ENCODE data around the gene USP21. TPM values are rescaled to one million over a fixed set of nuclear protein-coding genes. Genes with fewer than 3 reads are reported as not detected.

USP21 gene
- total RNA-seq, 1 donor from 2014 or later: 23.5 TPM

DNA sequence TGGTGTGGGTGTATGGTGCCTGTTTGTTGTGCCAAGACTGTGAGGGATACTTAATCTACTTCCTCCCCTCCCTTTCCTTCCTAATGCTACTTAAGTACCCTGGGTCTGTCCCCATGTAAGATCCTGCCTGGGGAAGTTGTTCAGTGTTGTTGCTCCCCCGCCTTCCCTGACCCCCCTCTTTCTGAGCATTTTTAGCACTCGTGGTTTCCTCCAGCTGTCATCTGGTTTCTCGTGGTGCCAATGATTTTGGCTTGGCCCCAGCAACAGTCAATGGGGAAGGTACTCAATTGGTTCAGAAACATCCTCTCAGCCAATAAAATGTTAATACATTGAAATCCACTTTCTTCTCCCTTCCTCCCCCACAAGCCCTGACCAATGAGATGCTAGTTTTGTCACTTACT lies 26.0 kb downstream of the USP21 start:
- intact Hi-C loops (cut with DNase I): no loop called here
- DNase-seq (ENCODE audit: low spot score) (peak; percentile 75), ATAC-seq (peak; percentile 89)

DNA sequence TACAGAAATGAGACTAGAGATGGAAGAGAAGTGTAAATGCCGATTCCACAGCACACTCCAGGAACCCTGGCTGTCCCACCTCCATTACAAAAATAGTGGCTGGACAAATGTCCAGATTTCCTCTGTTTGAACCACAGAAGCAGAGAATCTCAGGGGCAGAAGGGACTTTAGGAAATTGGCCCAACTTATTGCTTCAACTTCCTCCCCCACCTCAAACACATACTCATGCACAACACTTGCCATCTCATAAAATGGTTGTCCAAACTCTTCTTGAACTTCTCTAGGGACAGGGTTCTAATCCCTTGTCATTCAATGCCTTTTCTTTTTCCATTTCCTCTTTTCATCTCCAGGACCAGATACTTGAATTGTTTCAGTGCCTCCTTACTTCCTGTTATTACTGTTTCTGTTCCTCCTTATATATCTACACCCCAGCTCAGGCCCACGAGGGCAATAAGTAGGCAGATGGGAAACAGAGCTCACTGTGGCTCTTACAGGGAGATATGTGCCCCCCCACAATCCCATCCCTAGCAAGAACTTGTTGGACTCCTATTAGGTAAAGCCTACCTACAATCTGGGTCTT lies 26.5 kb downstream of the USP21 start:
- intact Hi-C loops (cut with DNase I): no loop called here
- ATAC-seq (peak; percentile 66), DNase-seq (ENCODE audit: low spot score) (no peak)

DNA sequence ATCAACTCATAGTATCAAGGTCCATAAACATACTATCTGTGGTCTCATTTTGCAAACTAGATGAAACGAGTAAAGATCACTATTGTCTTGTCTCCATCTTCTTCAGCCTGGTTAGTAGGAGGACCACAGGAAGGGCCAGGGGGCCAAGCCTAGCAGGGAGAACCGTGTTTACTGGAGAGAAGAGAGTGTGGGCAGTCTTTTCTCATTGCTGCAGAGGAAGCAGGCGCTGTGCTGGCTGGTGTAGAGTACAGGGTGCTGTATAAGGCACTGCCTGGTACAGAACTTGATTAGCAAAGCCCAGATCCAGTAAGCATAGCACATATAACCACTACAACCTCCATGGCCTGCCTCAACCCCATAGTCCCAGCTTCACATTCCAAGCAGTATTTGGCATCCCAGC lies 28.0 kb downstream of the USP21 start:
- intact Hi-C loops (cut with DNase I): no loop called here
- ATAC-seq (no peak), DNase-seq (ENCODE audit: low spot score) (no peak)

DNA sequence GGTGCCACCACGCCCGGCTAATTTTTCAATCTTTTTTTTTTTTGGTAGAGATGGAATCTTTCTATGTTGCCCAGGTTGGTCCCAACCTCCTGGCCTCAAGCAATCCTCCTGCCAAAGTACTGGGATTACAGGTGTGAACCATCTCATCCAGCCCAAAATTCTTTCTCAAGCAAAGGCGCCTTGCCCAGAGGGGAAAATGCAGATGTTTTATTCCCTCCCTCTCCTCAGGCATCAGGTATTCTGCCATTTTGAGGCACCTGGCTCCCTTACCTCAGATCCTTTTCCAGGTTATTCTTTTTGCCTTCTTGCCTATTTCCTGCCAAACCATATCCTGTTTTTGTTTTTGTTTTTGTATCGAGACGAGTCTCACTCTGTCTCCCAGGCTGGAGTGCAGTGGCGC lies 29.1 kb downstream of the USP21 start:
- ATAC-seq (no peak), DNase-seq (ENCODE audit: low spot score) (no peak)
- intact Hi-C loops (cut with DNase I): no loop called here

DNA sequence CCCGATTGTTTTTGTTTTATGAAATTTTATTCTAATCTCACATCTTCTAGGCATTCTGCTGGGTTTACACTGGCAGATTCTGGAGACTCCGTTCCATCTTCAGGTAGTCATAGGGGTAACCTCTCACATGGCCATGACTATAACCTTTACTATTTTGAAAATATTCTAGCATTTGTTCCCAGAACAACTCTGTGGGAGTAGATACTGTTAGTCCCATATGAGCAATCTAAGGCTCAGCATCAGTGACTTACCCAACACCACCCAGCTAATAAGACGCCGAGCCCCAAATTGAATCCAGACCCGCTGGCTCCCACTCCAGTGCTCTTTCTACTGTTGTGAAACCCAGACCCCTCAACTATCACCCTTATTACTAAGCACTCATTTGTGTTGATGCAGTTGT lies 29.7 kb downstream of the USP21 start:
- no peak for DNase-seq (ENCODE audit: low spot score)
- intact Hi-C loops (cut with DNase I): no loop called here
- no peak for ATAC-seq

DNA sequence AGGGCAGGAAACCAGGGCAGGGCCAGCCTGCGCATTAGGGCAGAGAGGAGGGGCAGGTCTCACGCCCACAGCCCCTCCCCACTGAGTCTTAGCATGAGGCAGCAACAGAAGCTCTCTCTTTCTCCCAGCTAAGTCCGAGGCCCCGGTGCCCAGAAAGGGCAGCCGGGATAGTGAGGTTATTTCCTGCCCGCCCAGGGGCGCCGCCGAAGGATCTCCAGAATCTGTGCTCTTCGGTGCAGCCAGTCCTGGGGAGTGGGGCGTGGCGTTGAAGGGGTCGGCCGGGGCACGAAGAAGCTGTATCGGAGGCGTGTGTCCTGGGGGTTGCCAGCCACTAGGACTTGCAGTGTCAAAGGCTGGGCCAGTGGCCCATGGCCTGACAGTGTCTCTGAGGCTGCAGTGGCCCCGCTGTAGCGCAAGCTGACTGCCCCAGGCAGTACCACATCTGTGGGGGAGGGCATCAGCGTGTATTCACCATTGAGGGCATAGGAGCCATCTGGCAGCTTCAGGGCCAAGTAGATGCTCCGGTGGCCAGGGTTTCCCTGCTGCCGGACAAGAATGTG lies 31.7 kb downstream of the USP21 start:
- no peak for ATAC-seq
- DNase-seq (ENCODE audit: low spot score): no peak
- intact Hi-C loops (cut with DNase I): loop anchor here (10.0 kb wide), 1 partner anchor 194 kb away; no protein-coding TSS in a partner anchor

DNA sequence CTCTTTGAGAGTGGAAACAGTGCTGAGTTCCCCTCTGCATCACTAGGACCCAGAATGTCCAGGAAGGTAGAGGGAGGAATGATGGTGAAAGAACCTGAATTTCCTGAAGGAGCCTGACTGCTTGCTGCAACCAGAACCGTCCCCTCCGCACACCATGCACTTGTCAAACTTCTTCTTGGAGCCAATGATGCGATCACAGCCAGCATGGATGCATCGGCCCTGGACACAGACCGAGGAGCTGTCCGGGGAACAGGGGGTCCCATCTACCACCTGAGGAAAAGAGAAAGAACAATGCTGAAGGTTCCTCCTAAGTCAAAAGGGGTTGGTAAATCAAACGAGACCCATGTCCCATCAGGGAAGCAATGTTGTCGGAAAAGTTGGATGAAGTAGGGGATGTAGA lies 32.7 kb downstream of the USP21 start:
- intact Hi-C loops (cut with DNase I): loop anchor here (10.0 kb wide), 1 partner anchor 193 kb away; no protein-coding TSS in a partner anchor
- DNase-seq (ENCODE audit: low spot score) (no peak), ATAC-seq (no peak)

DNA sequence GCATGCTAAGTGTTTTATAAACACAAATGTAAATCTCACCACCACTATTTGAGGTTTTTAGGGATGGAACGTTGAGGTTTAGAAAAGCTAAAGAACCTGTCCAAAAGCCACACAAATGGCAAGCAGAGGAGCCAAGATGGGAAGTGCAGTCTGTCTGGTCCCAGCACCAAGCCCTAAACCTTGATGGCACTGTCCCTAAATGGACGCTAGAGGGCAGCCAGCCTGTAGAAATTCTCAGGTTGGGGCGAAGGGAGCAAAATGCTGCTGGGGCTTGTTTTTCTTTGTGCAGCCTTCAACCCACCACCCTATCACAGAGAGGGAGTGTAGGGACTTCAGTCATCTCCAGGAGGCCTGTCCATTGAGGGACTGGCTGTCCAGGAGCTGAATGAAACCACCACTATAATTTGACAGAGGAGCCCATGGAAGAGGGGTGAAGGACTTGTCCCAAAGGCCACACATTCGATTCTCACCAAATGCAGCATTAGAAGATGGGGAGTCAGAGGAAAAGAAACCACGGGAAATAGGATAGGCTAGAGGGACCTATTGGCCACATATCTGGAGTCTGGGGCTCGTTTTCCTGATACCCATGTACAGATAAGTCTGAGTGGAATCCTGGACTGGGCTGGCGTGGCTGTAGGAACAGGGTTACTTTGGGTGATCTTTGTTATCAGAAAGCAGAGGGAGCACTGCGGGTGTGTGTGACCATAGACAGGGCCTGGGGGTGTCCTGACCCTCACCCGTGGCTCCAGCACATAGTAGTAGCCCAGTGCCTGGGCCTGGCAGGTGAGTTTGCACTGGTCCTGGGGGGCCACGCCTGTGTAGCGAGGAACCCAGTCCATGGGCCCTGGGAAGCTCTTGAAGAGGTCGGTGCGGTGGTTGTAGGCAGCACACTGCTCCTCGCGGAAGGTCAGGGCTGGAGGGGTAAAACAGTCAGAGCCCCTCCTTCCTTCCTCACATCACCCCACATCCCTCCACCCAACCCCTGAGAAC lies 33.5 kb downstream of the USP21 start:
- ATAC-seq (peak; percentile 70), DNase-seq (ENCODE audit: low spot score) (peak; percentile 82)
- intact Hi-C loops (cut with DNase I): loop anchor here (10.0 kb wide), 1 partner anchor 192 kb away; no protein-coding TSS in a partner anchor

DNA sequence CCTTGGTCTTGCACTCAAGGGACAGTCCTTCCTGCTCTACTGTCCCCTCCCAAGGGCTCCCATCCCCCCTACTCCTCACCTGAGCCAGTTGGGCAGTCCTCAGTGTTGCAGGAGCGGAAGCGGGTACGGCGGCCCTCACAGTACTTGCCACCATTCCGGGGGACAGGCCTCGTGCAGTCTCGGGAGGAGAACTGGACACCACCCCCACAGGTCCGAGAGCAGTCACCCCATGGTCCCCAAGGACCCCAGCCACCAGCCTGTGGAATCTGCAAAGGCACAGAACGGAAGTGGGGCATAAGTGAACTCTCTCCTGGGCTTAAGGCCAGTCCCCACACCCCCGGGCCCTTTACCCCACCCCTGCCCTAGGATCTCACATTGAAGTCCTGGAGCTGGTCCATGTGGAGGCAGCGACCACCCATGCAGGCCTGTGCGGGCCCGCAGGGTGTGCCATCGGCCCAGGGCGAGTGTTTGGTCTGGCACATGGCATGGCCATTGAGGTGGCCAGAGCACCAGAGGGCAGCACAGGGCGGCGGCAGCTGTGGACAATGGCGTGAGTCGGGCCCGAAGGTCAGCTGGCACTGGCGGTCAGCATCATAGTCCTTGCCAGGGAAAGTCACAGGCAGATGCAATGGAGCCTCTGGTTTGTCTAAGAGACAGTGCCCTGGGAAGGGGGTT lies 34.4 kb downstream of the USP21 start:
- peak; percentile 73 for DNase-seq (ENCODE audit: low spot score)
- intact Hi-C loops (cut with DNase I): loop anchor here (10.0 kb wide), 1 partner anchor 191 kb away; no protein-coding TSS in a partner anchor
- ATAC-seq: peak; percentile 5

DNA sequence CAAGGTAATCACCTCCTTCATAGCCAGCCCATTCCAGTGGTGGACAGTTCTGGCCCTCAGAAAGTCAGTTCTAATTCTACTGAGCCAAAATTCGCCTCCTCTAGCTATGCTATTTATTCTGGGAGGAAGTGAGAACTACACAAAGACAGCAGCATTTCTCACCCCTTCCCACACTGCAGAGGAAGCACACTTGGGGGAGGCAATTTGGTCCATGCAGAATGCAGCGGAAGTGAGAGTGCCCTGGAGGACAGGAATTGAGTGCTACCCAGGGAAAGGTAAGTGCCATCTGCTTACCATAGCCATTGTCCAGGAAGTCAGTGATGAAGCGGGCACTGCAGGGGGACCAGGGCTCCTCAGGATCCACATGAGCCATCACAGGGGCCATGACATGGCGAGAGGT lies 35.9 kb downstream of the USP21 start:
- DNase-seq (ENCODE audit: low spot score): no peak
- intact Hi-C loops (cut with DNase I): loop anchor here (10.0 kb wide), 1 partner anchor 190 kb away; no protein-coding TSS in a partner anchor
- ATAC-seq: no peak

DNA sequence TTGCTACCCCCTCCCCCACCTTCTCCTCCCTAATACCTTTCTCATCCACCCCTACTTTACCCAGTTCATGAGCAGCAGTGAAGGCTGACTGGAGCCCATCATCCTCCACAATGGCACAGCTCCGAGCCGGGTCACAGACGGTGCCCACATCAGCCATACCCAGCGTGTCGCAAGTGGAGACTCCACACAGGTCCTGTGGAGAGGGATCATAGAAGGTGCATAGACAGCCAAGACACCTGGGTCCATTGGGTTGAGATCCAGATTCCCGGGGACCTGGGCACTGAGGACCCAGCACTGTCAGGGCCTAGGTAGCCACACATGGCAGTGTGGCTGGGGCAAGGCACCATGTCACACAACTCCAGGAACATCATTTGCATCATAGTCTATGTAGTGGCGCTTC lies 36.8 kb downstream of the USP21 start:
- DNase-seq (ENCODE audit: low spot score) (no peak), ATAC-seq (no peak)
- intact Hi-C loops (cut with DNase I): loop anchor here (10.0 kb wide), 1 partner anchor 189 kb away; no protein-coding TSS in a partner anchor

DNA sequence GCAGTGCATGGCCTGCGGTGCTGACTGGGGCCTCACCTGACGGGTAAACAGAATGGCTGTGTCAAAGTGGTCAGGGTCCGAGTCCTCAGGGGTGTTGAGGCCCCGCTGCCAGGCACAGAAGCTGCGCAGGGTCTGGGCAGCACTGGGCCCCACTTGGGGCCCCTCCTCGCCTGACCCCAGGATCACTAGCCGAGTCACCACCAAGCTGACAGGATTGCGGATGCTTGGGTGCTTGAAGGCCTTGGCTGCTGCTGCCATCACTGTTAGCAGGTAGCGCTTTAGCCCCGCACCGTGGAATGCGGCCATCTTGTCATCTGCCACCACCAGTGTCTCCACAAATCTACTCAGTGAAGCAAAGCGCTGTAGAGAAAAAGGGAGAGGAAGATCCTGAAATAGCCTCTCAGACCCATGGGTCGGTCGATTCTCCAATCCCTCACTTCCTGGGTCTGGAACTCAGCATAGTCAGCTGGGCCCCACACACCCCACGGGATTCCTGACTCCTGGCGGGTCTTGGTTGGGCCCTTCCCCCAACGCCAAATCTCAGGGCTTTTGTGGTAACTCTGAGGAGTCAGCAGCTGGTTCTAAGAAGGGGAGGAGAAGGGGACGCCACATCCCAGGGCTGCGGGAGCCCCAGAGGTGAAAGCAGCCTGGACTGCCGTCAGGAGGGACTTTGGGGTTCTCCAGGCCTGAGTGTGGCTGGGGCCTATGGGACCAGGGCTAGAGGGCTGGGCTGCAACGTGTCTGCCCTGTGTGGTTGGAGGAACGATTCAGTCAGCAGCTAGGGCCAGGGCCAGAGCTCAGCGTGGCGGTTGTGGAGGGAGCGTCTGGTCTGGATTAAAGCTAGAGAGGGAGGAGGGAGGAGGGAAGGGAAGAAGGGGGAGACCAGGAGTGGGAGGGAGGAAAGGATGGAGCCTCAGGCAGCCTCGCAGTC lies 37.5 kb downstream of the USP21 start:
- peak; percentile 23 for ATAC-seq
- DNase-seq (ENCODE audit: low spot score): peak; percentile 80
- intact Hi-C loops (cut with DNase I): loop anchor here (10.0 kb wide), 1 partner anchor 188 kb away; no protein-coding TSS in a partner anchor

DNA sequence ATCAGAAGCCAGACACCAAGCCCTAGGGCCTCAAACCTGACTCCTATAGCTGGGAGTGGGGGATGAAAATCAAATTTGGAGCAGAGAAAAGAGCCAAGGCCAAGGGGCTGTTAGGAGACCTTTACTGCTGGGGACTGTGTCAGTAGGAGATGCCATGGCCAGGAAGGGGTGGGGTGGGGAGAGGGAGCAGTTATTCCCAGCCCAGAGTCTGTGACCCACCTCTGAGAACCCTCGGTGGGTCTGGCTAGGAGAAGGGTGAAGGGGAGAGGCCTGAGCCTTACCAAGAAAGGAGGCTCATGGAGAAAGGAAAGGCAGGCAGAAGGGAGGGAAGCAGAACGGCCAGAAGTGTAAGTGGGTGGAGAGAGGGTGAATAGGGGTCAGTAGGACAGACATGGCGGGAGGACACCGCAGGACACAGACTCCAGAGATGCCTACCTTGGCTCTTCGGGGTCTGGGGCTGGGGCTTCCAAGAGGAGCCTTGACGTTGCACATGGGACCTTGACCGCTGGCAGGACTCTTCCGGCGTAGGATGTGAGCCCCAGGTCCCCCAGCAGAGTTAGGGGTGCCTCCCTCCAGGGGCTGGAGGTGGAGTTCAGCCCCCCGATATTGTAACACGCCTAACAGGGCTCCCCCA lies 38.4 kb downstream of the USP21 start:
- ATAC-seq (no peak), DNase-seq (ENCODE audit: low spot score) (no peak)
- intact Hi-C loops (cut with DNase I): loop anchor here (10.0 kb wide), 1 partner anchor 187 kb away; no protein-coding TSS in a partner anchor

DNA sequence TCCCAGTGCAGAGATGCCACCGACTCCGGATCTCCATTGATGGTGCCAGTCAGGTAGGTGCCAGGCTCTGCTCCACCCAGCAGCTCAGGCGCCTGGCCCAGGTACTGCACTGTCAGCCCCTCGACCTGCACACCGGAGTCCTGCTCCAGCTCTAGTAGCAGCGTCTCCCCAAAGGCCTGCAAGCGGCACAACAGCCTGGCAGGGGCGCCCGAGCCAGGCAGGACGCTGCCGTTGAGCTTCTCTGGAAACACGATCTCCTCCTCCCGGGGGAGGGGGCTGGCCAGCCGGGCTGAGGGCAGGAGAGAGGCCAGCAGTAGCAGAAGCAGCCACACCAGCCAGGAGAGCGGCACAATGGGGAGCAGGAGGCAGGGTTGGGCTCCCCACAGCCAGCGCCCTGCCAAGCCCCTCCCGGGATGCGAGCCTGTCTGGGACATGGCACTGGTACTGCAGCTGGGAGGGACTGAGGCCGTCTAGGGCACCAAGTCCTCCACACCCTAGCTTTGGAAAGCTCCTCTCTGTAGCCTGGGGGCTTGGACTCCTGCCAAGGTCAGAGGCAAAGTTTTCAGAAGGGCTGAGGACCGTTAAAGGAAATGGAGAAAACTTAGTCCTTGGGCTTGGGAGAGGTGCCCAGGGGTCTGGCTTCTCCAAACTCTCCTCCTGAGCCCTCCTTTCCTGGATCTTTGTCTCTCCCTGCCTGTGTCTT lies 39.0 kb downstream of the USP21 start:
- intact Hi-C loops (cut with DNase I): loop anchor here (10.0 kb wide), 1 partner anchor 186 kb away; no protein-coding TSS in a partner anchor
- ATAC-seq: no peak
- DNase-seq (ENCODE audit: low spot score): peak; percentile 68

DNA sequence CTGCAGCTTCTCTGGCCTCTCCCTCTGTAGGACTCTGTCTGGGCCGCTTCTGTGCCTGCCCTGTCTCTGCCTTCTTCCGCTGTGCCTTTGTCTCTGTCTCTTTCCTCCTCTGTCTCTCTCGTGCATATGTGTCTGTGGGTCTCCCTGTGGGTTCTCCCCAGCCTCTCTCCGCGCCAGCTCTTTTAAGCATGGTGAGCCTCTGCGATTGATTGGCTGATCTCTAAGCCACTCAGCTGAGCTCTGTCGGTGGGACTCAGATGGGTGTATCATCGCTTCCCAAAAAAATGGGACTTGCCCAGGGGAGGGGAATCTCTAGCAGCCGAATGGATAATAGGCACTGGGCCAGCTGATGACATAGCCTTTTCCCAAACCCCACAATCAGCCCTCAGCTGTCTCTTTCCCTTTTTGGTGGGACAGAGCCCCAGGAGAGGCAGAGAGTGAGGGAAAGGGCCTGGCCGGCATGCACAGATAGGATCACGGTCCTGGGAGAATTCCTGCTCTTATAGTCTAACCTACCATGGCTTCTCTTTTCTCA lies 39.7 kb downstream of the USP21 start, which contains the start of gene ADAMTS4:
TSS of gene ADAMTS4 (minus strand) at position 158 of the 535 bp plus-strand sequence. CDS start 427 bp downstream, outside the sequence.
- peak; percentile 6 for ATAC-seq
- peak; percentile 72 for DNase-seq (ENCODE audit: low spot score)

DNA sequence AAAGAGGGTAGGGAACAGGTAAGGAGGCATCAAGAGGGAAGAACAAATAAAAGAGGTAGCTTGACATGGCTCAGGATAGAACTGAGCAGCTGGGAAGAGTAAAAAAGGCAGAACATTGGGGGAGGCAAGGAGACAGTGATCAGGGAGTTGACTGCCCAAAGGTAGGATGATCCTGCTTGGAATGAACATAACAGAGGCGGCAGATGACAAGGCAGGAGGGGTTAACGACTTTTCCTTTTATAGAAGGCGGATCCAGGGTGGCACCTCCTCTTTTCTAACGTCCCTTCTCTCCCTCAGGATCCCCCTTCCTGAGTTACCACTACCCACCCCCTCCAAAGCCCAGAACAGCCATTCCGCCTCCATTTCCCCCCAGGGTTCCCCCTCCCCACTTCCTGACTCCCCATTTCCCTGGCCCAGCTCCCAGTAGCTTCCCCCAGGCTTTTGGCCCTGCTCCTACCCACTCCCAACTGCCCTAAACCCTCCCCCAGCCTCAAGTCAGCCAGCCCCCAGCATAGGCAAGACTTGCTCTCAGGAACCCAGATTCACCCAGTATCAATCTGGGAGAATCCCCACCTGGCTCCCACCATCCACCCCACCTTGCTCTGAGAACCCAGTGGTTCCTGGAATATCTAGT lies 40.3 kb downstream of the USP21 start:
- peak; percentile 67 for DNase-seq (ENCODE audit: low spot score)

More for the DNA sequence above, 39.7 kb downstream of the USP21 start, which contains the start of gene ADAMTS4:
- intact Hi-C loops (cut with DNase I): loop anchor here (10.0 kb wide), 1 partner anchor 186 kb away; no protein-coding TSS in a partner anchor

More for the DNA sequence above, 40.3 kb downstream of the USP21 start:
- ATAC-seq: no peak
- intact Hi-C loops (cut with DNase I): loop anchor here (10.0 kb wide), 1 partner anchor 185 kb away; no protein-coding TSS in a partner anchor

Data from sciatic nerve (tissue), 2 donors.